ENCODE data around the gene SLC25A51. TPM values are rescaled to one million over a fixed set of nuclear protein-coding genes. Genes with fewer than 3 reads are reported as not detected.

The SLC25A51 gene
- total RNA-seq, 4 donors from 2014 or later: 16.0 to 30.7 (median 22.2) TPM

DNA sequence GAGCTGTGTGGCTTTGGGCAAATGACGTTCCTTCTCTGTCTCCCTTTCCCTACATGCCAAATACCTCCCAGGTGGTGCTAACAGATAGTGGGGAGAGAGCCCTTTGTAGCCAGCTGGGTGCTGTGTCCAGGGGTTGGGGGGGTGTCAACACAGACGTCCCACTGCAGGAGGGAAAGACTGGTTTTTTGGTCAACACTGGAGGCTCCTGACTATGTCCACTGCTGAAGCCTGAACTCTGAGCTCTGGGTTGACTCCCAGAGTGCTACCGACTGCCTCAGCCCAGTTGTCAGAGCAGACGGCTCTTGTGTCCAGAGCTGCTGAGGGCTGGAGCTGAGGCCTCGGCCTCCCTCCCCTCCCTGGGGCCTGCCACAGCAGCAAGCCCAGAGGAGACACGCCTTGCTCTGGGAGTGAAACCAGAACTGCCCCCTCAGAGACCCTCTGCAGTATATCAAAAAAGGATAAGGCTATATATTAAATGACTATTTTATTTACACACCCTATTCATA lies 14.8 kb upstream of the SLC25A51 start:
- TF ChIP-seq, protein P1, sequence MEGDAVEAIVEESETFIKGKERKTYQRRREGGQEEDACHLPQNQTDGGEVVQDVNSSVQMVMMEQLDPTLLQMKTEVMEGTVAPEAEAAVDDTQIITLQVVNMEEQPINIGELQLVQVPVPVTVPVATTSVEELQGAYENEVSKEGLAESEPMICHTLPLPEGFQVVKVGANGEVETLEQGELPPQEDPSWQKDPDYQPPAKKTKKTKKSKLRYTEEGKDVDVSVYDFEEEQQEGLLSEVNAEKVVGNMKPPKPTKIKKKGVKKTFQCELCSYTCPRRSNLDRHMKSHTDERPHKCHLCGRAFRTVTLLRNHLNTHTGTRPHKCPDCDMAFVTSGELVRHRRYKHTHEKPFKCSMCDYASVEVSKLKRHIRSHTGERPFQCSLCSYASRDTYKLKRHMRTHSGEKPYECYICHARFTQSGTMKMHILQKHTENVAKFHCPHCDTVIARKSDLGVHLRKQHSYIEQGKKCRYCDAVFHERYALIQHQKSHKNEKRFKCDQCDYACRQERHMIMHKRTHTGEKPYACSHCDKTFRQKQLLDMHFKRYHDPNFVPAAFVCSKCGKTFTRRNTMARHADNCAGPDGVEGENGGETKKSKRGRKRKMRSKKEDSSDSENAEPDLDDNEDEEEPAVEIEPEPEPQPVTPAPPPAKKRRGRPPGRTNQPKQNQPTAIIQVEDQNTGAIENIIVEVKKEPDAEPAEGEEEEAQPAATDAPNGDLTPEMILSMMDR (IDR thresholded peaks at IDR 0.05 in 4 of 5, conservative IDR thresholded peaks at IDR 0.05 in 1 of 5): no peak
- no peak for TF ChIP-seq POLR2A (IDR thresholded peaks at IDR 0.05)
- no peak for ATAC-seq
- in situ Hi-C loops (cut with MboI; ENCODE audit: low sequenced_read_pairs in 4 of 4): loop anchor here (10.0 to 25.0 kb wide), 6 partner anchors 56 to 486 kb away; partner anchors contain the start of genes FBXO10 (in 1 of the 4) and TOMM5 (in 1 of the 4)

DNA sequence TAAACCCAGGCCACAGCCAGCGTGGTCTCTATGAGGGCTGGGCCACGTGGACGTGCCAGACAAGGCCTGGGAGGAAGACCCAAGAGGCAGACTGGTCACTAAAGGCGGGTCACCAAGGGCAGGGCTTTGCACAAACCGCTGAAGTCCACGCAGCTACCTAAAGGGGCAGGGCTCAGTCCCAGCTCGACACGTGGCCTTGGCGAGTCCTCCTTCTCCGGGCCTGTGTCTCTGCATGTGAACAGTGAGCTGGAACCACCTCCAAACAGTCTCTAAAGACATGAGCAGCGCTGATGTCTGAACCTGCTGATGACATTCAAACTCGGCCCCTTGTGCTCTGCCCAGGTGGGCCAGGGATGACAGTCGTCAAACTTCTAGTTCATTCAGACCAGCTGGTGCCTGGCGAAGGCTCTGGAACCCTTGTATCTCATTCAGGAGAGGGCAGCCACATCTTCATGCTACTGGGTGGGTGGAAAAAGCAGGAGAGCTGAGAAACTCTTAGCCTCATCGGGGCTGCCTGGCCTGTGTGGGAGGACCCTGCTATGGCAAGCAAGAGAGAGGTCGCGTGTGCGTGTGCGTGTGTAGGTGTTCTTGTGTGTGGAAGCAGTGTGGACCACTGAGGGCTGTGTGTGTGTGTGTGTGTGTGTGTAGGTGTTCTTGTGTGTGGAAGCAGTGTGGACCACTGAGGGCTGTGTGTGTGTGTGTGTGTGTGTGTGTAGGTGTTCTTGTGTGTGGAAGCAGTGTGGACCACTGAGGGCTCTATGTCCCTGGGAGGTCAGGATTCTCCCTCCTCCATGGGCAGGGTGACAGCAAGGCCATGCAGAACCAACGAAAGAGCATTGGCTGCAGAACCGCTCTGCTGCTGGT lies 14.1 kb upstream of the SLC25A51 start:
- Histone ChIP-seq H3K9me3 (no peaks in the 10 kb centered on the region), H3K27ac (peak overlapping the region in 3 of 4 donors; percentile 35 to 61 (median 42)), H3K4me1 (no peaks in the 10 kb centered on the region), H3K27me3 (no peaks in the 10 kb centered on the region), H3K4me3 (no peak overlapping the region), H3K36me3 (peaks cover 0 to 6% of the 10 kb centered on the region in 2 donors)
- intact Hi-C loops (cut with DNase I; ENCODE audit: low total_unique reads) (no loop called here), in situ Hi-C loops (cut with MboI; ENCODE audit: low sequenced_read_pairs in 4 of 4) (loop anchor here (10.0 to 25.0 kb wide), 6 partner anchors 57 to 487 kb away; partner anchors contain the start of genes FBXO10 (in 1 of the 4) and TOMM5 (in 1 of the 4))
- ATAC-seq: no peak
- DNase-seq: no peak
- TF ChIP-seq, protein P1 (IDR thresholded peaks at IDR 0.05 in 4 of 5, conservative IDR thresholded peaks at IDR 0.05 in 1 of 5): no peak
- TF ChIP-seq POLR2A (IDR thresholded peaks at IDR 0.05): no peak

More for the DNA sequence above, 14.8 kb upstream of the SLC25A51 start:
- H3K4me3 ChIP-seq: no peak overlapping the region
- no peak overlapping the region for H3K27ac ChIP-seq
- DNase-seq: no peak
- H3K4me1 ChIP-seq: no peaks in the 10 kb centered on the region
- no peaks in the 10 kb centered on the region for H3K27me3 ChIP-seq
- H3K9me3 ChIP-seq: no peaks in the 10 kb centered on the region
- H3K36me3 ChIP-seq: peaks cover 0 to 6% of the 10 kb centered on the region in 2 donors
- intact Hi-C loops (cut with DNase I; ENCODE audit: low total_unique reads): no loop called here

DNA sequence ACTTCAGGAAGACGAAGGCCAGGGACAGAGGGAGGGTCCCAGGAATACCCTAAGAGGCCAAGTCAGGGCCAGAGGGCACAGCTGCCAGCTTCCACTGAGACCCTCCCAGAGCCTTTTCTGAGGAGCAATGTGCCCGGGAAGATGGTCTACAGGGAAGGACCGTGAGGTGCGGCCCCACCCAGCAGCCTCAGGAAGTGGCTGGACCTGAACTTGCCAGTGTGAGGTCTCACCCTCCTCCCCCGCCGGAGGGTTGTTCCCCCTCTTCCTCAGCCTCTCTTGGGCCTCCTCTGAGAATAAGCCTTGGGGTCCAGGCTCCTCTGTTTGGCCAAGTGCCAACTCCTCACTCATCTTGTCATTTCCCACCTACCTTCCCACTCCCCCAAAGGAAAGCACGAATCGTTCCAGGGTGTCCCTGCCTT lies 13.4 kb upstream of the SLC25A51 start:
- no peaks in the 10 kb centered on the region for H3K9me3 ChIP-seq
- DNase-seq: no peak
- no peak for ATAC-seq
- intact Hi-C loops (cut with DNase I; ENCODE audit: low total_unique reads): no loop called here
- peaks cover 0 to 6% of the 10 kb centered on the region in 2 donors for H3K36me3 ChIP-seq
- in situ Hi-C loops (cut with MboI; ENCODE audit: low sequenced_read_pairs in 4 of 4): loop anchor here (10.0 to 25.0 kb wide), 6 partner anchors 57 to 487 kb away; partner anchors contain the start of genes FBXO10 (in 1 of the 4) and TOMM5 (in 1 of the 4)
- H3K4me3 ChIP-seq: no peak overlapping the region
- no peaks in the 10 kb centered on the region for H3K27me3 ChIP-seq
- TF ChIP-seq, protein P1 (IDR thresholded peaks at IDR 0.05 in 4 of 5, conservative IDR thresholded peaks at IDR 0.05 in 1 of 5): no peak
- no peak for TF ChIP-seq POLR2A (IDR thresholded peaks at IDR 0.05)
- H3K4me1 ChIP-seq: no peaks in the 10 kb centered on the region
- H3K27ac ChIP-seq: peak overlapping the region in 3 of 4 donors; percentile 35 to 61 (median 42)

DNA sequence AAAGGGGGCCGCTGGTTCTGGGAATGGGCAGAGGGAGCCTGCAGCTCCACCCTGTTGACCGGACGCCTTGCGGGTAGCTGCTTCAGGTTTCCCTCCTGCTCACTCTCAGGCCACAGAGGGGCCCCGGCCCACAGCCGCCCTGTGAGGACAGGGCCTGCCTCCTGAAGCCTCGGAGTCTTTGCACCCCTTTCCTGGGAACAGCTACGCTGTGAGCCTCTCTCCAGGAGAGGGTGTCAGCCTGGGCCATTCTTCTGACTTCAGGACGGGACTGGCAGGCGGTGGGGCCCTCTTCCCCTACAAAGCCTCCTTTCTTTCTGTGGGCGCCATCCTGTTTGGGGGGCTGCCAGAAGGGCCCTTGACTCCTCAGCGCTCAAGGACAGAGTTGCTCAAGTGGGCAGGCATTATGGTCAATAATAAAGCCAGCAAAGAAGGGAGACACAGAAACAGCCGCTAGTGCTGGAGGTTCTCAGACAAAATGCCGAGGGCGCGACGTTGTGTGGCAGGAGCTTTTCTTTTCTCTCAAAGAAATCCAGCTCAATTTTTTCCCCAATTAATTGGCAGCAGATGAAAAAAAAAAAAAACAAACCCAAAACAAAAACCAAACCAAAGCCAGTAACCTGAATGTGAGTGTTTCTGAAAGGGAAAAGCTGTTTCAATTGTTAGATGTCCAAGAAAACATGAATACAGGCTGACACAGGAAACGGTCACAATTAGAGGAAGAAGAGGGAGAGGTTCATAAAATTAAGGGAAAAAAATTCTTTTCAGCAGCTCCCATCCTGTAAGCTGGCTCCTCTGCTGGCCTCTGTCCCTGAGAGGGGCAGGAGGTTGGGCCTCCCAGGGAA lies 12.8 kb upstream of the SLC25A51 start:
- Histone ChIP-seq H3K4me3 (no peak overlapping the region), H3K27ac (peak overlapping the region in 3 of 4 donors; percentile 42 to 61 (median 48)), H3K27me3 (no peaks in the 10 kb centered on the region), H3K4me1 (no peaks in the 10 kb centered on the region), H3K9me3 (no peaks in the 10 kb centered on the region), H3K36me3 (peaks cover 0 to 6% of the 10 kb centered on the region in 2 donors)
- intact Hi-C loops (cut with DNase I; ENCODE audit: low total_unique reads) (no loop called here), in situ Hi-C loops (cut with MboI; ENCODE audit: low sequenced_read_pairs in 4 of 4) (loop anchor here (10.0 to 25.0 kb wide), 6 partner anchors 58 to 488 kb away; partner anchors contain the start of genes FBXO10 (in 1 of the 4) and TOMM5 (in 1 of the 4))
- ATAC-seq (no peak), DNase-seq (no peak)
- TF ChIP-seq, protein P1 (IDR thresholded peaks at IDR 0.05 in 4 of 5, conservative IDR thresholded peaks at IDR 0.05 in 1 of 5): no peak
- no peak for TF ChIP-seq POLR2A (IDR thresholded peaks at IDR 0.05)

Data from gastrocnemius medialis (tissue), 4 donors.